Measurements from ENCODE around the gene RABL6.

Gene RABL6

GRCh38 chr9:136769710-136770191 lies 38.0 kb upstream of the RABL6 start:
- peak; percentile 51 for TF ChIP-seq CTCF (IDR thresholded peaks at IDR 0.05; ENCODE audit: low read depth, low read length)
- DNase-seq (ENCODE audit: extremely low read depth, low read depth), result no peak

DNA sequence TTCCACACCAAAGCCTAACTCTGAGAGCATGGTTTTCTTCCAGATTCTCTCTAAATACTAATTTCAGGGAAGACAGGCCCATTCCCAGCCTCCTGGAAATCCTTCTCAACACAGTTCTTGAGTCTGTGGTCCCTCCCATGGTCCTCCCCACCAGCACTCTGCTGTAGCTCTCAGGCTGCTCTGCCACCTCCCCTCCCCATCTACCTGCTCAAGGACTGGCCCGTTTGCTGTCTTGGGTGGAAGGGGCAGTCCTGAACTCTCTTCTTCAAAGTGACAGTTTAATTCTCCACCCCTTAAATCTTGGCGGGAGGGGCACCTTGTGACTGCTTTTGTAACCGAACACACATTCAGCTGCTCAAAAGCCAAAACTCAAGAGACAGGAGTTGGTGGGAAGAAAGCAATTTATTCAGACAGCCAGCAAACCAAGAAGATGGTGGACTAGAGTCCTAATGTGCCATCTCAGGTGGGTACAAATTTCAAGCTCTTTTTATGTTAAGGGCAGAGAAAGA lies 35.8 kb upstream of the RABL6 start:
- no peak for DNase-seq (ENCODE audit: extremely low read depth, low read depth)
- TF ChIP-seq CTCF (IDR thresholded peaks at IDR 0.05; ENCODE audit: low read depth, low read length), result no peak

- DNase-seq (ENCODE audit: extremely low read depth, low read depth), result no peak
- no peak for TF ChIP-seq CTCF (IDR thresholded peaks at IDR 0.05; ENCODE audit: low read depth, low read length)
Observed at GRCh38 chr9:136773386-136774044, 34.2 kb upstream of the RABL6 start.

GRCh38 chr9:136774416-136775045 lies 33.2 kb upstream of the RABL6 start:
- TF ChIP-seq CTCF (IDR thresholded peaks at IDR 0.05; ENCODE audit: low read depth, low read length), result no peak
- DNase-seq (ENCODE audit: extremely low read depth, low read depth), result no peak

GRCh38 chr9:136775191-136775590 lies 32.6 kb upstream of the RABL6 start:
- no peak for TF ChIP-seq CTCF (IDR thresholded peaks at IDR 0.05; ENCODE audit: low read depth, low read length)

GRCh38 chr9:136776947-136777346 lies 30.8 kb upstream of the RABL6 start:
- TF ChIP-seq CTCF (IDR thresholded peaks at IDR 0.05; ENCODE audit: low read depth, low read length), result no peak
- DNase-seq (ENCODE audit: extremely low read depth, low read depth), result no peak

More at GRCh38 chr9:136775191-136775590, 32.6 kb upstream of the RABL6 start:
- DNase-seq (ENCODE audit: extremely low read depth, low read depth), result no peak

- no peak for DNase-seq (ENCODE audit: extremely low read depth, low read depth)
- TF ChIP-seq CTCF (IDR thresholded peaks at IDR 0.05; ENCODE audit: low read depth, low read length), result no peak
Observed at GRCh38 chr9:136777359-136777758, 30.4 kb upstream of the RABL6 start.

All from AG09319 (cell line).